NCI-H2171 treated with DMSO at 0.1 percent for 48 hours (cell line): ENCODE measurements around the gene SLCO2B1.

Source experiments
- DNase-seq: peaks from one replicate; lab custom pipeline; 2025; lab: John Stamatoyannopoulos, UW

Gene SLCO2B1

DNA sequence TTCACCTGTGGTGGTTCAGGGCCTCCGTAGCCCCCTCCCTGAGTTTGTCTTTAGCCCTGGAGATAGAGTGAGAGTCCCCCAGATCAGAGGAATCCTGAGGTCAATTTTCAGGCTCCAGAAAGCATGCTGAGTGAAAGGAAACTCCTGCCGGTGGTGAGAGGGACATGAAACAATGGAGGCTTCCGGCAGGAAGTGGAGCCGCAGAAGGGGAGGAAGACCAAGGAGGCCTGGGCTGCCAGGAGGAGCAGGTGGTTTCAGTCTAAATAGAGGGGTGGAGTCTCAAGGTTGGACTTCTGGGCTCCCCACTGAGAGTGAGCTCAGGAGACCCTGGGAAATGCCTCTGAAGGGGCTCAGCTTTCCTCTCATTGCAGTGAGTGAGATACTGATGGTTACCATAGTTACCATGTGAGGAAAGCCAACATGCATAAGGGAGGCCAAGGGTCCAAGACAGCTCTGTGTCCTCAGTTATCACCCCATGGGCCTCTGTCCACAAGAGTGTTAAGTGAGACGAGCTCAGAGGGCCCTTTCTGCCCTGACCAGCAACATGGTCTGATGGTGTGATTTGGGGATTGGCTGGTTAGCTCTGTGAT lies 10.7 kb downstream of the SLCO2B1 start:
- DNase-seq: no peak

DNA sequence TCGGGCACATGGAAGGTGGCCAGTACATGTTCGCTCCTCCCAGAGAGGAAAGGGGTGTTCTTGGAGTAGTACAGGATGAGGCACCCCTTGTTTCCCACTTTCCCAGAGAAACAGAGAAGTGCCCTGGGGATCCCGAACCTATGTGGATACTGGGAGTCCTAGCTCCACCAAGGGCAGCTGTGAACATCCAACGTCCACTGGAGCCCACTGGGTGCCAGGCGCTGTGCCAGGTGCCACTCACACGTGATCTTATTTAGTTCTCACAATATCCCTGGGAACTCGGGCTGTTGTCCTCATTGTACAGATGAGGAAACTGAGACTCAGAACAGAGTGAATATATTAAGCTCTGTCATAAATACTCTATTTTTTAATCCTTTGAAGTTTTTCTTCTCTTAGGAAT lies 12.0 kb downstream of the SLCO2B1 start:
- no peak for DNase-seq

DNA sequence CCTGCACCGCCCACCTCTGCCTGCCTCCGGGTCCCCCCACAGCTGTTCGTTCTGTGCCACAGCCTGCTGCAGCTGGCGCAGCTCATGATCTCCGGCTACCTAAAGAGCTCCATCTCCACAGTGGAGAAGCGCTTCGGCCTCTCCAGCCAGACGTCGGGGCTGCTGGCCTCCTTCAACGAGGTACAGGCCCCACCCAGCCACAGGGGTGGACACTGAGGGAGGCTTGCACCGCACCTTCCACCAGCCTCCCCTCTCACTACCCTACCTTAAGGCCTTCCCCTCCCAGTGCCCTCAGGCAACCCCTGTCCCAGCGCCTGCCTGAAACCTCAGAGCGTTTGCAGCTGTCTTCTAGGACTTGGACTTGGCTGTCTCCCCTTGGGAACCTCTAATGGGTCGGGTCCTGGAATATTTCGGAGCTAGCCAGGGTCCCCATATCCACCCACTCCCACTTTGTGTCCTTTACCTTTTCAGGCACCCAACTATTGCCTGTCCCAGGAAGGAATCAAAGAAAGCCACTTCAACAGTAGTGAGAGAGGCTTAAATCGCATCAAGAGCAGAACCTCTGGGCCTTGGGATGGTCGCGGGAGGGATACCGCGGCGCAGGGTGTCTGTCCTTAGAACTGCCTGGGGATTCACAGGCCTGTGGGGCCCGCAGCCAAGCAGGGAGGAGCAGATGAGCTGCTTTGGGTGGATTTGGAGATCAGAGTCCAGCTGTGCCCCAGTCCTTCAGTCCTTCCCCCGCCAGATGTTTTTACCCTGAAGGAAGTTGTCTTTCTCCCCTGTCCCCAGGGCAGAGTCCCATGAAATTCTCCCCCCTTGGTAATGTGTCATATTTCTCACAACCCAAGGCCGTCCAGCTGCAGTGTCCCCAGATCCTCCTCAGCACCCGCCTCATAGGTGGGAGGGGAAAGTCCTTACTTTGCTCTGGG lies 13.3 kb downstream of the SLCO2B1 start:
- no peak for DNase-seq

DNA sequence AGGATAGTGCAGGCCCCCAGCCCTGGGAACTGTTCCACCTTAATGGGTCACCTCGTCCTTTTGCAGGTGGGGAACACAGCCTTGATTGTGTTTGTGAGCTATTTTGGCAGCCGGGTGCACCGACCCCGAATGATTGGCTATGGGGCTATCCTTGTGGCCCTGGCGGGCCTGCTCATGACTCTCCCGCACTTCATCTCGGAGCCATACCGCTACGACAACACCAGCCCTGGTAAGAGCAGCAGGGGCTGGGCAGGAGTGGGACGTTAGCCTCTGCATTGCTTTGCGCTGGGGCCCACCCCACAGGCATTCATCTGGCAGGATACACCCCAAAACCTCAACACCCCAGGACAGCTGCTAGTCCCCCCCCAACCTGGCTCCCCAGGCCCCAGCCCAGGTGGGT lies 14.8 kb downstream of the SLCO2B1 start:
- DNase-seq: no peak

DNA sequence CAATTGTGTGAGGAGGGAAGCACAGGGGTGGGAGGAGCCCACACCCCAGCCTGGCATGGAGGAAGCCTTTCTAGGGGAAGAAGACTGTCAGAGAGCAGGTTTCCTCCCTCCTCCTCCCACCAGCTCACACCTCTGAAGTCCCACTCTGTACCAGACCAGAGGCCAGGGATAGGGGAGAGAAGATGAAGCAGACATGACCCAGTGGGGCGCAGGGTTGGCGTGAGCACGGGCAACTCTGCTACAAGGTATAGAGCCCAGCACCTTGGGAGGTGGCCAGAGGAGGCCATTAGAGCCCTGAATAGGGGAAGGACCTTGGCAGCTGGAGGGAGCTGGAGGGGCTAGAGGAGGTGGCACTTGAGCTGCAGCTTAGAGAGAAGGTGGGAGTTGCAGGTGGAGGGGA lies 15.9 kb downstream of the SLCO2B1 start:
- no peak for DNase-seq

DNA sequence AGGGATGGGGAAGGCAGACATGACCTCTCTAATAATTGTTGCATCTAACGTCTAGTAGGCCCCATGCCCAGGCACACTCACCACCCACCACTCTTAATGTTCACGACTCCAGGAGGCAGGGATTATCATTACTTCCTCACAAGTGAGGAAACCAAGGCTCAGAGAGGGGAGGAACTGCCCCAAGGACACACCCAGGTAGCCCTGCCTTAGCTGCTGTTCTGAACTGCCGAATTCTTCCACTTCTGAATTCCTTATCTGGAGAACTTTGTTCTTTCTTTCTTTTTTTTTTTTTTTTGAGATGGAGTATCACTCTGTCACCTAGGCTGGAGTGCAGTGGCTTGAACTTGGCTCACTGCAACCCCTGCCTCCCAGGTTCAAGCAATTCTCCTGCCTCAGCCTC lies 16.7 kb downstream of the SLCO2B1 start:
- DNase-seq: no peak

DNA sequence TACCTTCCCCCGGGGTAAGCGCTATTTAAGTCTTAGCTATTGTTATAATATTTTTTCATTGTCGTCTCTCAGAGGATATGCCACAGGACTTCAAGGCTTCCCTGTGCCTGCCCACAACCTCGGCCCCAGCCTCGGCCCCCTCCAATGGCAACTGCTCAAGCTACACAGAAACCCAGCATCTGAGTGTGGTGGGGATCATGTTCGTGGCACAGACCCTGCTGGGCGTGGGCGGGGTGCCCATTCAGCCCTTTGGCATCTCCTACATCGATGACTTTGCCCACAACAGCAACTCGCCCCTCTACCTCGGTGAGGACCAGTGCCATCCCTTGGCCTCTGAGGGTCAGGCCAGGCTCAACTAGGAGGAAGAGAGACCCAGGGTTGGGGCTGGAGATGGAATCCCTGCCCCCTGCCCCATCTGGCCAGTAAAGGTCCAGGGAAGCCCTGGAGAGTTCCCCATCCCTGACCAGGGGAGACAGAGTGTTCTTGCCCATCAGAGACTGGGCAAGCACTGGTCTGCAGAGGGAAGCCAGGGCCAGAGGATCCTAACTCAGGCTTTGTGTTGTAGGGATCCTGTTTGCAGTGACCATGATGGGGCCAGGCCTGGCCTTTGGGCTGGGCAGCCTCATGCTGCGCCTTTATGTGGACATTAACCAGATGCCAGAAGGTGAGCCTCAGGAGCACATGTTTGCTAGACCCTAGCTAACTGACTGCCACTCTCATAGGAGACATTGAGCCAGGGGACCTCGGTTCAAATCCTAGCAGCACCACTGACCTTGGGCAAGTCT lies 18.4 kb downstream of the SLCO2B1 start:
- no peak for DNase-seq

DNA sequence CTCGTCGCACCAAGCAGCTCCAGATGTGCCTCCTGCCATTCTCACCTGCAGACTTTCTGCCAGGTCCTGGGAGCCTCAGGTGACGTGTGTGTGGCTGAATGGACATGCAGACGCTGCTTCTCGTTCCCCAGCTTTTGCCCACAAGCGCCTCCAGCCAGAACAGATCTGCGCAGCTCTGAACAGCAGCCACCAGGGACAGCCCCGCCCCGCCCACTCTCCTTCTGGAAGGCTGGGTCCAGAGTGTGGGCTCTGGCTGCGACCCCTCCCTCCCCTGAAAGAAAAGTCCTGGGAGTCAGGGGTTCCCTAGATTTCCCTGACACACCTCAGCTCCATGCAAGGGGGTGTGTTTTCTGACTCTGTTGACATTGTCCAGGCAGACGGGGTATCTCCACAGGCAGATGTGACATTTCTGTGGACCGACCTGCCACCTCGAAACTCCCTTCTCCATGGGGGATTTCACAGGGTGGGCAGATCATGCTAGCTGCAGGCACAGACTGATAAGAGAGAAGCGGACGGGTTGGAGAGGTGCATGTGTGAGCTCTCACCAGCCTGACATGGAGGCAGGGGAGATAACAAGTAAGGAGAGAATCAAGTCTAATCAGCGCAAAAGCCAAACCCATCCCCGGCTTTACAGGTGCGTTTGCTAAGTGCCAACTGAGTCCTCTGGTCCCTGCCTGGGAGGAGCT lies 19.8 kb downstream of the SLCO2B1 start:
- DNase-seq: no peak

DNA sequence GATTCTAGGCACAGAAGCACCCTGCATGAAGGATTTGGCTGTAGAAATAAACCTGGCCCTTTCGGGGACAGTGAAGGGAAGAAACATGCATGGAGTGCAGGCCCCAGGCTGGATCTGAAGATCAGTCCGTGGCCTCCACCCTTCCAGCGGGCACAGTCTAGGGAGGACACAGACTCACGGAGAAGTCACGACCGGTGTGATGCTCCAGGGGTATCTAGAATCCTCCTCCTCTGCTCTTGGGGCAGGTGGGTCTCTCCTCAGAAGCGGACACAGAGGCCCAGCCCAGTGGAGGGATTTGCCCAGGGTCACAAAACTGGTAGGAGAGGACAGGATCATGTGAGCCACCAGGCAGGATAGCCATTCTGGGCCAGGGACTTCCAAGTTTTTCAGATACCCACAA lies 22.4 kb downstream of the SLCO2B1 start:
- DNase-seq: no peak

DNA sequence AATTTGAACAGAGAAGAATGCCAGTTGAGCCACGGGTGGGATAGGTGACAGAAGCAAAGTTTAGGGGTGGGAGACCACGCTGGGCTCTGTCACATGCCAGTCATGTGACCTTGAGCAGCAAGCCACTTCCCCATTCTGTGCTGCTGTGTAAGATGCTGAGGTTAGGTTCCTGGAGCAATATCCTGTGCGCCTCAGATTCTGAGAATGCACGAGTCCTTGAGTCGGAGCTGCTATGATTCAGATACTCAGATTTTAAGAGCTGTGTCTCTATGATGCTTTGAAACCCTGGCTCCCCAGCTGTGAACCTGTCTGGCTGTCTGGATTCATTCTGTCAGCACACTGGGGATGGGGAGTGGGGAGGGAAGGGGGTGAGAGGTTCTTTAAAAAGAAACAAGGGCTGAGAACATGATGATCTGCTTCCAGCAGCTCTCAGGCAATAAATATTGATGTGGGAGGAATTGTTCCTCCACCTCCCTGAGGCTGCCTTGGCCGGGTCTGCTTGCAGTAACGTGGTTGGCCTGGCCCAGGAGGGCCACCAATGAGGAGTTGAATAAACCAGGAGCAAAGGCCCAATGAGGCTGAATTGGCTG lies 24.0 kb downstream of the SLCO2B1 start:
- DNase-seq: no peak

DNA sequence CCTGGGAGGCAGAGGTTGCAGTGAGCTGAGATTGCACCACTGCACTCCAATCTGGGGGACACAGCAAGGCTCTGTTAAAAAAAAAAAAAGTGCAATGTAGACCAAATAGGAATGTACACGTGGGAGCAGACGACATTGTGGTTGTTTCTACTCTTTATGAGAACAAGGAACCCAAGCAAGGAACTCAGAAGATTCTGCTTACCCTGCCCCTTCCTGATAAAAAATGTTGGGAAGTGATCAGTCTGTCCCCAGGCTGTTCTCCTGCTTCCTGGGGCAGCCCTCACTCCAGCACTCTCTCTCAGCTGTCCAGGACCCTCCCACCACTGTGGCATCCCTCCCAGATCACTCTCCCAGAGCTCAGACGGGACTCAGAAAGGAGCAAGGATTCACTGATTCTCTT lies 31.8 kb downstream of the SLCO2B1 start:
- no peak for DNase-seq

DNA sequence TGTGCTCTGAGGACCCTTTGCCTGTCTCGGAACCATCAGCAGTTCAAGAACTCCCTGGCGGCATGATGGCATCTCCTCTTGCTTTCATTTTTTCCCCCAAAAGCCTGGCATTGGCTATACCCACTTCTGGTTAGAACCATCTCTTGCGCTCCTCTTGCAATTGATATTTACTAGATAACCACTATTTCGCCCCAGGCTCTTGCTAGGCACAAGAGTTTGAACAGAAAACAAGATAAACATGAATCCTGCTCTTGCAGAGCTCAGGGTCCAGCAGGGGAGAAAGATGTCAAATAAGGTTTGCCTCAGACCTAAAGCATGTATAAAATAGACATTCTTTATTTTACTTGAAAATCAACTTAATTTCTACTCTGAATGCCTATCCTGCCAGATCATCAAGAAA lies 33.1 kb downstream of the SLCO2B1 start:
- DNase-seq: no peak

DNA sequence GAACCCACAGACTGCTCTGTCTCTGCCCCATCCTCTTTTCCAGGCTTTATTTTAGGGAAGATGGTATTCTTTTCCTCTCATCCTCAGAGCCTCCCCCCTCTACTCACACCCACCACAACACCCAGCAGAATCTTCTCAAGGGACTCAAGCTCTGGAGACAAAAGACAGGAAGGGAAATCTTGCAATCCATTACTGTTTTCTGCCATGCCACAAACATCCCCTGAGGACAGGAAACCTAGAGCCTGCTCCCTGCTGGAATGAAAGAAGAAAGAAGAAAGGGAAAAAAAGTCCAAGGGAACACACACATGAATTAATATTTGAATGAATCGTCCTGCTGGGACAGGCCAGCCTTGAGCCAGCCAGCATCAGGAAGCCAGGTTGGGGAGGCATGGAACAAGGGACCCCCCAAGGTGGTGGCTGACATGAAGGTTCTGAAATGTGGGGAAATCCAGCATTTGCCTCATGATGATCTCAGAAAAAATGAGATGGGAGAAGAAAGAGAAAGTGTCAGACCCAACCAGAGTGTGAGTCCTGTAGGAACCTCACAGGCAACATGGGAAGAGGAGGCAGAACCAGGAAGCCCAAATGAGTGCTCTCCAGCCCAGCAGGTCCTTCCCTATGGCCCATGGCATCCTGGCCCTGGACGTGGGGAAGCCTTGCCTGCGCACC lies 34.0 kb downstream of the SLCO2B1 start:
- no peak for DNase-seq

DNA sequence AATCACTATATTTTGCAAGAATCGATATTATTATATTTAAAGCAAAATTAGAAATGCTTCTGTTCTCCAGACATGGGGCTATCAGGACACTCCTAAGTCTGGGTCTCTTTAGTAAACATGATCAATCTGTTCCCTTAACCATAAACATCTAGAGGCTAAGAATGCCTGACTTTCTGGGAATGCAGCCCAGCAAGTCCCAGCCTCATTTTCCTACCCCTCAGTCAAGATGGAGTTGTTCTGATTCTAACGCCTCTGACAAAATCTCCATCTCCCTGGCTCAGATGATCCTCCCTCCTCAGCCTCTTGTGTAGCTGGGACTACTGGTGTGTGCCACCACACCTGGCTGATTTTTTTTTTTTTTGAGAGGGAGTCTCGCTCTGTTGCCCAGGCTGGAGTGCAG lies 35.0 kb downstream of the SLCO2B1 start:
- no peak for DNase-seq

DNA sequence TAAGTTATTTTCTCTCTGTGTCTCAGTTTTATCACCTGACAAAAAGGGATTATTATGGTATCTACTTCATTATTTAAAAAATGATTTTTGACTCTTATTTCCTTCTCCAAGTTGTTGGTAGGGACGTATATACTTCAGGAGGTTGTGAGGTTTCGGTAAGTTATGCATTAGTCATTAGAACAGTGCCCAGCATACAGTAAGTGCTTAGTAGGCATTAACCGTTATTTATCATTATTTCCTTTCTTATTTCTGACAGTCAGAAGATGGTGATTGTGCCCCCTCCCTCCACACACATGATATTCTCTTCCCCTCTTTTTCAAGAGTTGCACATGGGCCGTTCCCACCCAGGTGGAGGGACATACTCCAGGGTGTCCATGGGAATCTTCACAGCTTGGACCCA lies 36.1 kb downstream of the SLCO2B1 start:
- no peak for DNase-seq

DNA sequence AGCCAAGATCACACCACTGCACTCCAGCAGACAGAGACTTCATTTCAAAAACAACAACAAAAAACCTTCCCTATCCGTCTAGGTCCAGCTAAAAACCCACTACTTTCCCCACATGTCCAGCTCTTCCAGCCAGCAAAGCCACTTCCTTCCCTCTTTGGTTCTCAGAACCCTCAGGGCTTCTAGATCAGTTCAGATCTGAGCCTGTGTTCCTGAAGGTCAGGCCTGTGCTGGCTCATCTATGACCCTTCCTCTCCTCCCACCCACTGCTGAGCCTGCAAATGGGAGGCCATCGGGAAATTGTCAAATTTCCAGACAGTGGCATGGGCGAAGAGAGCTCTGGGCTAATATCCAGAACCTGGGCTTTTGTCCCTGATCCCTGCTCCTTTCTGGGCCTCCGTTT lies 37.8 kb downstream of the SLCO2B1 start:
- DNase-seq: no peak

DNA sequence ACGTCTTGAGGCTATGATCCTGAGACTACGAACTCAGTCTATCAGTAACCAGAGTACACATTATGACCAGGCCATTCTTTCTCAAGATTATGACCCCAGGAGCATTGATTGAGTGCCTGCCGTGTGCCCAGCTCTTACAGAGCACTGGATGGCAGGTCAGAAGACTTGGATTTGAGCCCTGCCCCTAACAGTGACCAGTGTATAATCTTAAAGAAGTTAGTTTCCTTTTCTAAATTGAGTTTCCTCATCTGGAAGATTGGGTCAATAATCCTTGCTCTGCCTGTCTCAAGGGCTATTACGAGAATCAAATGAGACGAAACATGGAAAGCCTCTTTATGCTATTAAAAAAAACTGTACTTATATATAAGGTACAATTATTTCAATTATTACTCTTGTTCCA lies 38.2 kb downstream of the SLCO2B1 start:
- no peak for DNase-seq

DNA sequence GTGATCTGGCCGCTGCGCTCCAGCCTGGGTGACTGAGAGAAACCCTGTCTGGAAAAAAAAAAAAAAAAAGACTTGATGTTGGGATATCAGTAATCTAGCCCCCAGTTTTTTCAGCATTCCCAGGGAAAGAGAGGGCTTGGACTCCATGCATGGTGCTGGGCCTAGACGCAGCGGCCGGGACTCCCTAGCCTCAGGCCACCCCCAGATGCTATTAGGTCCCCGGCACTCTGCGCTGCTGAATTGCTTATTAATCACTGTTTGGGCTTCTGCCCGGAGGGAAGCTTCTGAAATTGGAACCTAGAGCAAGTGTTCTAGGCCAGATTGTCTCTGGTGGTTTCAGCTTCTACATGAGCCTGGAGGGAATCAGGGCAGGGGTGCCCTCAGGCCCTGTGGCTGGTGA lies 39.0 kb downstream of the SLCO2B1 start:
- no peak for DNase-seq

DNA sequence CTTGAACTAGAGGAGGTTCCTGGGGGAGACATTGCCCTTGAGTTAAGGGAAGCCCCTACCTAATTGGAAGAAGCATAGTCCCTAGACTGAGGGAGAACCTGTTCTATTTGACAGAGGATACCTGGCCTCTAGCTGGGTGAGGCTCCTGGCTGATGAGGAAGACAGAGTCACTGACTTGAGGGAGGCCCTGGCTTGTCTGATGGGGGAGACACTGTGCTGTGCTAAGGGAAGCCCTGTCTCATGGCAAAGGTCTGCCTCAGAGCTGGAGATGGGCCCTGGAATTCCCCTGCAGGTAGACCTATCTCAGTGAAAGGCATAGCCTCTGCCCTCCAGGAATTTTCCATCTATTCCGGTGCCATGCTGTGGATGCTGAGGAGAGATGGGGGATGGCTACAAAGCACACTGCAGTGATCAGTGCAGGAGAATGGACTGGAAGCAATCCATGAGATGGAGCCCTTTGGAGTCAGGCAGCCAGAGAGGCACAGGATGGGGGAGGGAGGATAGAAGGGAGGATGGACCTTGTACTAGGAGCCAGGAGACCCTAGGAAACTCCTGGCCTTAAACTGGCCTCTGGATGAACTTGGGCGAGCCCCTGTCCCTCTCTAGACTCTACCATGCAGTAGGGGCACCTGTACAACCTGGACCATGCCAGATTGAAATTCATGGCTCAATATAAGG lies 39.9 kb downstream of the SLCO2B1 start:
- no peak for DNase-seq

DNA sequence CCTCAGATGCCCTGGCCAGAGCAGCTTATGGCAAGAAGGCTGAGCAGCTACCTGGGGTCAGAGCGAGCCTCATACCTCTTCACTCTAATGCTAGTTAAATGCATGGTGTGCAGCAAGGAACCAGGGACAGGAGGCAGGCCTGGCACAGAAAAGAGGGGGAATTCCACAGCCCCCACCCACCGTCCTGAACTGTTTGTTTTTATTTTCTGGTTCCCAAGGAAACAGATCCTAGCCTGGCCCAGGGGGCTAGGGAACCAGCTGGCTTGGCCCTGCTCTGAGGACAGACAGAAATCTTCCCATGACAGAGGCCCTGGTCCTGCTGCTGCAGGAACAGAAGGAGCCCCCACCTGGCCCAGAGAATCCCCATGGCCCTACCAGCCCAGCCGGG lies 40.4 kb downstream of the SLCO2B1 start:
- DNase-seq: peak; percentile 61

DNA sequence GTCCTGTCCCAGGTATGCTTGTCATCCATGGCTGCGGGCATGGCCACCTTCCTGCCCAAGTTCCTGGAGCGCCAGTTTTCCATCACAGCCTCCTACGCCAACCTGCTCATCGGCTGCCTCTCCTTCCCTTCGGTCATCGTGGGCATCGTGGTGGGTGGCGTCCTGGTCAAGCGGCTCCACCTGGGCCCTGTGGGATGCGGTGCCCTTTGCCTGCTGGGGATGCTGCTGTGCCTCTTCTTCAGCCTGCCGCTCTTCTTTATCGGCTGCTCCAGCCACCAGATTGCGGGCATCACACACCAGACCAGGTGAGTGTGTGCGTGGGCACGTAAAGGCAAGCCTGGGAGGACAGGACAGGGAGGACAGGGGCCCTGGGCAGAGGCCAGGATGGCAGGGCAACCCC lies 42.4 kb downstream of the SLCO2B1 start:
- no peak for DNase-seq
